Mucosa of rectum (tissue), 2 donors: ENCODE data around the gene AGK.

Source experiments
- H3K27ac ChIP-seq, 2 donors: one replicate each; pipeline ENCODE4 v1.7.0; 2013; ENCODE audit warnings: inconsistent platforms in 2 of 2, low read depth in 2 of 2, low read length in 2 of 2
- H3K27me3 ChIP-seq, 2 donors: one replicate each; pipeline ENCODE4 v1.7.0; 2013; ENCODE audit warnings: low read length in 2 of 2; ENCODE audit not compliant: control insufficient read depth in 2 of 2, insufficient read depth in 2 of 2
- H3K36me3 ChIP-seq, 2 donors: one replicate each; pipeline ENCODE4 v1.7.0; 2013; ENCODE audit warnings: low read length in 2 of 2; ENCODE audit not compliant: control insufficient read depth in 2 of 2, insufficient read depth in 2 of 2
- H3K4me1 ChIP-seq, 2 donors: one replicate each; pipeline ENCODE4 v1.7.0; 2013; ENCODE audit warnings: low read length in 2 of 2, mild to moderate bottlenecking in 1 of 2; ENCODE audit not compliant: control insufficient read depth in 2 of 2, insufficient read depth in 2 of 2
- H3K4me3 ChIP-seq, 2 donors: one replicate each; pipeline ENCODE4 v1.7.0; 2013; ENCODE audit warnings: low read length in 2 of 2
- H3K9ac ChIP-seq, 2 donors: one replicate each; pipeline ENCODE4 v1.7.0; 2013; ENCODE audit warnings: low read length in 2 of 2, low read depth in 1 of 2, mild to moderate bottlenecking in 1 of 2
- H3K9me3 ChIP-seq, 2 donors: one replicate each; pipeline ENCODE4 v1.7.0; 2013; ENCODE audit warnings: low read length in 2 of 2; ENCODE audit not compliant: control insufficient read depth in 2 of 2
- donor health status: healthy.
- donor health status: Normal muscosa, but diverticular disease.

The AGK gene

GRCh38 chr7:141697211-141697871, 146.1 kb downstream of the AGK start:
- Histone ChIP-seq H3K36me3 (no peaks in the 10 kb centered on the region), H3K27ac (no peak overlapping the region), H3K9ac (no peak overlapping the region), H3K9me3 (no peaks in the 10 kb centered on the region), H3K27me3 (no peaks in the 10 kb centered on the region), H3K4me3 (no peak overlapping the region), H3K4me1 (peaks cover 5 to 22% of the 10 kb centered on the region in 2 donors)

GRCh38 chr7:141698247-141699015, 147.2 kb downstream of the AGK start:
- H3K9me3 ChIP-seq: no peaks in the 10 kb centered on the region
- no peak overlapping the region for H3K4me3 ChIP-seq
- no peak overlapping the region for H3K9ac ChIP-seq
- no peaks in the 10 kb centered on the region for H3K27me3 ChIP-seq
- H3K36me3 ChIP-seq: no peaks in the 10 kb centered on the region
- H3K27ac ChIP-seq: no peak overlapping the region
- H3K4me1 ChIP-seq: peaks cover 14 to 31% of the 10 kb centered on the region in 2 donors

DNA sequence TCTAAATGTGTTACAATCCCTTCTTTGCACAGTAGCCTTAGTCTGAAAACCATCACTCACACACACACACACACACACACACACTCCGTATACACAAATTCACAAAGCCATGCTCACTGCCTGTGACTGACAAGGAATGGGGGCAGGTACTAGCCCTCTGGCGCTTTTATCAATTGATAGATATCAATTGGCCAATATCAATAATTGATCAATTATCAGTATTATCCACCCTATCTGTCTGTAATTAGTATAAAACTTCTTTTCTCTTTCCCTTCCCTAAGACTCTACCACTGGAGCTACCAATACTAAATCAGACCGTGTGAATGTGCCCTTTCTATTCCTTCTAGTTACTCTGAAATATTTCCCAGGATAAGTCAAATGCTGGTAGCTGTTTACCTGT, 148.7 kb downstream of the AGK start:
- Histone ChIP-seq H3K4me3 (no peak overlapping the region), H3K9ac (no peak overlapping the region), H3K27ac (no peak overlapping the region), H3K27me3 (no peaks in the 10 kb centered on the region), H3K36me3 (no peaks in the 10 kb centered on the region), H3K4me1 (peaks cover 20 to 41% of the 10 kb centered on the region in 2 donors), H3K9me3 (no peaks in the 10 kb centered on the region)

DNA sequence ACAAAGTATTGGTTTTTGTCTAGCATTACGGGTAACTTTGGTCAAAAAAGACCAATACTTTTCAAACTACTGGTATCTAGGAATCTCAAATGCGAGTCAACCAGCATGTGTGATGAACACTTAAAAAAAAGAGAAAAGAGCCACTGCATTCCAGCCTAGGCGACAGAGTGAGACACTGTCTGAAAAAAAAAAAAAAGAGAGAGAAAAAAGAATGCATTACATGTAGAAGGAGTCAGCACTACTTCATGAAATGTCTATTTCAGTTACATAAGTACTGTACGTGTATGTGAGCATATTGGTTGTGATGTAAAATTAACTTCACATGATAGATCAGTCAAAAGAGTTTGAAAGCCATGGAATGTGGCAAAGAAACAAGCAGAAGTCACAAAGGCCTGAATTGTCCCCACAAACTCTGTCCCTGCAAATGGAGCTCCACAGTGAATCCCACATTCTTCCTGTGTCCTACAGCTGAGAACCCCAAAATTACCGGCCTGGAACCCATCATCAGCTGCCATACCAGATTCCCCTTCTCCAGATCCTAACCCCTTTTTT, 149.2 kb downstream of the AGK start:
- H3K27ac ChIP-seq: peak overlapping the region in 1 of 2 donors; percentile 11
- no peaks in the 10 kb centered on the region for H3K36me3 ChIP-seq
- H3K4me3 ChIP-seq: peak overlapping the region; percentile 45 to 70
- peak overlapping the region in 1 of 2 donors; percentile 33 for H3K9ac ChIP-seq
- no peaks in the 10 kb centered on the region for H3K9me3 ChIP-seq
- no peaks in the 10 kb centered on the region for H3K27me3 ChIP-seq
- H3K4me1 ChIP-seq: peaks cover 20 to 41% of the 10 kb centered on the region in 2 donors

- peak overlapping the region; percentile 45 to 70 for H3K4me3 ChIP-seq
Measured at GRCh38 chr7:141700848-141701371, 149.7 kb downstream of the AGK start.

DNA sequence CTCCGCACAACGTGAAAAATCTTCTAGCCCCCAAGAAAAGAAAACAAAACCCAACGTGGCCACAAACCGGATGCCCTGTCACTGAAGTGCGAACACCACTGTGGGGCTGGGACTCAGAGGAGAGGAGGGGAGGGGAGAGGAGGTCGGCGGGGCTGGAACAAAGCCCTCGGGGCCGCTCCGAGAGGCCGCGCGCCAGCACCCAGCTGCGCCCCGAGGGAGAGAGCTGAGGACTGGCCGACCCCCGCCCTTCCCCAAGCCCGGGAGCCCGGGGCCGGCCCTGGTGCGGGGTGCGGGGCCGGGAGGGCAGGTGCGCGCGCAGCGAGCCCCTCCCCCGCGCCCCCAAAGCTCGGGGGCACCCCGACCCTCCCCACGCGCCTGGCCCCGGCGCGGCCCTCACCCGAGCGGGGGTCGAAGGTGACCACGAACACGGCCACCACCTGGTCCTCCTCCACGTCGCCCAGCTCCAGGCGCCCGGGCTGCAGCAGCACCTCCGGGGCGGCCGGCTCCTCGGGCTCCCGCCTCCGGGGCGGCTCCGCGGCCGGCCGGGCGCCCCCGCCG, 150.4 kb downstream of the AGK start:
- Histone ChIP-seq H3K9me3 (no peaks in the 10 kb centered on the region), H3K4me3 (peak overlapping the region; percentile 67 to 75), H3K27ac (peak overlapping the region; percentile 35 to 64), H3K36me3 (no peaks in the 10 kb centered on the region), H3K4me1 (peaks cover 27 to 29% of the 10 kb centered on the region in 2 donors), H3K27me3 (no peaks in the 10 kb centered on the region), H3K9ac (peak overlapping the region; percentile 36 to 62)

More at GRCh38 chr7:141700848-141701371, 149.7 kb downstream of the AGK start:
- Histone ChIP-seq H3K4me1 (peaks cover 21 to 36% of the 10 kb centered on the region in 2 donors), H3K27me3 (no peaks in the 10 kb centered on the region), H3K27ac (peak overlapping the region in 1 of 2 donors; percentile 11), H3K36me3 (no peaks in the 10 kb centered on the region), H3K9me3 (no peaks in the 10 kb centered on the region), H3K9ac (peak overlapping the region; percentile 33 to 42)

- Histone ChIP-seq H3K9ac (peak within 1 kb of the TSS; percentile 71 to 74), H3K27ac (peak within 1 kb of the TSS; percentile 36 to 66)
Measured at GRCh38 chr7:141702047-141702567, 150.9 kb downstream of the AGK start, which contains the start of gene DENND11. DENND11 (minus strand) TSS chr7:141702166; CDS start chr7:141702153, 13 bp downstream.

GRCh38 chr7:141702892-141703291, 151.7 kb downstream of the AGK start:
- Histone ChIP-seq H3K27ac (no peak overlapping the region), H3K36me3 (no peaks in the 10 kb centered on the region), H3K4me1 (peaks cover 29% of the 10 kb centered on the region in 2 donors), H3K9me3 (no peaks in the 10 kb centered on the region), H3K27me3 (no peaks in the 10 kb centered on the region), H3K9ac (no peak overlapping the region), H3K4me3 (peak overlapping the region; percentile 10 to 85)

More at GRCh38 chr7:141702047-141702567, 150.9 kb downstream of the AGK start, which contains the start of gene DENND11:
- Histone ChIP-seq H3K4me1 (peaks cover 29% of the 10 kb centered on the region in 2 donors), H3K27me3 (no peaks in the 10 kb centered on the region), H3K4me3 (peak within 1 kb of the TSS; percentile 72 to 85), H3K36me3 (no peaks in the 10 kb centered on the region), H3K9me3 (no peaks in the 10 kb centered on the region)

GRCh38 chr7:141704112-141704511, 152.9 kb downstream of the AGK start:
- peaks cover 29% of the 10 kb centered on the region in 2 donors for H3K4me1 ChIP-seq
- no peak overlapping the region for H3K9ac ChIP-seq
- no peaks in the 10 kb centered on the region for H3K36me3 ChIP-seq
- no peak overlapping the region for H3K27ac ChIP-seq
- H3K27me3 ChIP-seq: no peaks in the 10 kb centered on the region
- no peaks in the 10 kb centered on the region for H3K9me3 ChIP-seq
- H3K4me3 ChIP-seq: no peak overlapping the region
